ENCODE data around the gene TMEM114. TPM values are rescaled to one million over a fixed set of nuclear protein-coding genes. Genes with fewer than 3 reads are reported as not detected.

TMEM114 gene
- total RNA-seq, 2 donors from 2014 or later: not detected

DNA sequence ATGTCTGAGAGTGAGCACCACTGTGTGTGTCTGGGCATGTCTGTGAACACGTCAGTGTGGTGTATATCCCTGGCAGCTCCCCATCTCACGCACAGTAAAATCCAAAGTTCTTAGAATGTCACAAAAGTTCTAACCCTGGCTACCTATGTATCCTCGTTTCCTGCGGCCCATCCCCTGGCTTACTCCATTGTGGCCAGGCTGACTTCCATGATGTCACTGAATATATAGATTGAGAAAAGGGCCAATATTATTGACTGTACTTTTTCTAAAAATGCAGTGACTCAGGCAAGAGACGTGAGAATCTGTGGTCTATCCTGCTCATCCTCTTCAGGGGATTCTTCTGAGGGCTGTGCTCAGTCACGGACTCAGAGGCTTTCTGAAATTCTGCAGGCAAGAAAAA lies 30.2 kb upstream of the TMEM114 start:
- Histone ChIP-seq H3K9me3 (no peaks in the 10 kb centered on the region), H3K4me1 (peaks cover 0 to 11% of the 10 kb centered on the region in 2 donors), H3K36me3 (peaks cover 3% of the 10 kb centered on the region), H3K27ac (no peak overlapping the region), H3K27me3 (no peaks in the 10 kb centered on the region), H3K4me3 (no peak overlapping the region)
- DNase-seq (ENCODE audit: low spot score): no peak
- TF ChIP-seq, protein P1, sequence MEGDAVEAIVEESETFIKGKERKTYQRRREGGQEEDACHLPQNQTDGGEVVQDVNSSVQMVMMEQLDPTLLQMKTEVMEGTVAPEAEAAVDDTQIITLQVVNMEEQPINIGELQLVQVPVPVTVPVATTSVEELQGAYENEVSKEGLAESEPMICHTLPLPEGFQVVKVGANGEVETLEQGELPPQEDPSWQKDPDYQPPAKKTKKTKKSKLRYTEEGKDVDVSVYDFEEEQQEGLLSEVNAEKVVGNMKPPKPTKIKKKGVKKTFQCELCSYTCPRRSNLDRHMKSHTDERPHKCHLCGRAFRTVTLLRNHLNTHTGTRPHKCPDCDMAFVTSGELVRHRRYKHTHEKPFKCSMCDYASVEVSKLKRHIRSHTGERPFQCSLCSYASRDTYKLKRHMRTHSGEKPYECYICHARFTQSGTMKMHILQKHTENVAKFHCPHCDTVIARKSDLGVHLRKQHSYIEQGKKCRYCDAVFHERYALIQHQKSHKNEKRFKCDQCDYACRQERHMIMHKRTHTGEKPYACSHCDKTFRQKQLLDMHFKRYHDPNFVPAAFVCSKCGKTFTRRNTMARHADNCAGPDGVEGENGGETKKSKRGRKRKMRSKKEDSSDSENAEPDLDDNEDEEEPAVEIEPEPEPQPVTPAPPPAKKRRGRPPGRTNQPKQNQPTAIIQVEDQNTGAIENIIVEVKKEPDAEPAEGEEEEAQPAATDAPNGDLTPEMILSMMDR (IDR thresholded peaks at IDR 0.05): no peak

DNA sequence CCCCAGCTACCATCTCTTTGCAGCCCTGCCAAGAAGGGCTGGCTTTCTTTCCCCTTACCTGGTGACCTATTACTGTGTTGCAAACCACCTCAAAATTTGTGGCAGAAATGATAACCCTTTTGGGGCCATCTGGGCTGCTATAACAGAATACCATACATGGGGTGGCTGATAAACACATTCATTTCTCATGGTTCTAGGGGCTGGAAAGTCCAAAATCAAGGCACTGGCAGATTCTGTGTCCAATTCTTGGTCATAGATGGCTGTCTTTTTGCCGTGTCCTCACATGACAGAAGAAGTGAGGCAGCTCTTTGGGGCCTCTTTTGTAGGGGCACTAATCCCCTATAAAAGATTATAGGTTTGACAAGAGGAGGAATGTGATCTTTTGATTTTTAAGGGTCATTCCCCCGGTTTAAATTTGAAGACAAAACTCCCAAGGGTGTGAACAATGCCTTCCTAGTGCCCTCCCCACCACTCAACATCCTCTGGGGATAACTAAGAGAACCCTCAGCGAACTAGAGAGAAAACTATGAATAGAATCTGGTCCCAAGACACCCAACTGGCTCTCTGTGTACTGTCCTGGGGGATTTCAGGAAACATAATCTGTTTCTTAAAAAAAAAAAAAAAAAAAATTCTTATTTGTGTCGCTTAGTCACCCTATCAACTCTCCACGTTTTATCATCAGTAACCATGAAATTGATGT lies 29.5 kb upstream of the TMEM114 start:
- no peaks in the 10 kb centered on the region for H3K27me3 ChIP-seq
- DNase-seq (ENCODE audit: low spot score): no peak
- TF ChIP-seq, protein P1 (IDR thresholded peaks at IDR 0.05): no peak
- H3K36me3 ChIP-seq: no peaks in the 10 kb centered on the region
- no peak overlapping the region for H3K4me3 ChIP-seq
- no peak overlapping the region for H3K27ac ChIP-seq
- no peaks in the 10 kb centered on the region for H3K9me3 ChIP-seq
- peaks cover 0 to 11% of the 10 kb centered on the region in 2 donors for H3K4me1 ChIP-seq

- no peak for DNase-seq (ENCODE audit: low spot score)
- Histone ChIP-seq H3K4me3 (no peak overlapping the region), H3K27me3 (no peaks in the 10 kb centered on the region), H3K4me1 (no peaks in the 10 kb centered on the region), H3K27ac (no peak overlapping the region), H3K36me3 (no peaks in the 10 kb centered on the region), H3K9me3 (no peaks in the 10 kb centered on the region)
- TF ChIP-seq, protein P1 (IDR thresholded peaks at IDR 0.05): no peak
Measured at GRCh38 chr16:8614435-8615029, 24.2 kb upstream of the TMEM114 start.

DNA sequence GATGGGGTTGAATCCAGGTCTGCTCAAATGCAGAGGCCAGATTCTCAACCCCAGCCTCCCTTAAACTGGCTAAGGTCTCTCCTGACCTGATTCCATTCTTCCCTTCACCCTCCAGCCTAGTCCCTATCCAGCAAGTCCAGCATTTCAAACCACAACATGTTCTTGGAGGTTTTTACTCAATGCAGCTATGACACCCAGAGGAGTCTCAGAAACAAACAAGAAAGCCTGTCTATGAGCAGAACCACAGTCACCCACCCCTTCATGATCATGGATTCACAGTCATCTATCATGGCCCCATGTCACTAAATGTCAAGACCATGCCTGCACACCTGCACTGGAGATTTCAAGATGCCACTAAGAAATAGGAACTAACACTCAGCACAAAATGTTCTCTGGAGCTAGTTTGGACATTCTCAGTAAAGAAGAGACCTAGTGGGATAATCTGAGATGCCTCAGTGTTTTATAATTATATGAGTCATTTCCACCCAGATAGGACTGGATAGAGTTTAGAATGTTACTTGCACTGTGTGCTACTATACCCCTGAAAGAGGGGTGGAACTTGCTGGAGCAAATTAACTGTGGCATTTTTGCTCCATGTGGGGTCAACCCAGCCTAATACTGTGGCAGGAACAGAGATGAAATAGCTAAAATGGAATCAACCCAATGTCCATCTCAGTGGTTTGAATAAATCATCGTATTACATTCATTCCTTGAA lies 21.7 kb upstream of the TMEM114 start:
- no peak for DNase-seq (ENCODE audit: low spot score)
- TF ChIP-seq, protein P1 (IDR thresholded peaks at IDR 0.05): no peak
- no peaks in the 10 kb centered on the region for H3K36me3 ChIP-seq
- no peaks in the 10 kb centered on the region for H3K9me3 ChIP-seq
- no peak overlapping the region for H3K27ac ChIP-seq
- no peaks in the 10 kb centered on the region for H3K27me3 ChIP-seq
- no peak overlapping the region for H3K4me3 ChIP-seq
- H3K4me1 ChIP-seq: no peaks in the 10 kb centered on the region

- H3K27me3 ChIP-seq: no peaks in the 10 kb centered on the region
Measured at GRCh38 chr16:8611122-8611521, 20.8 kb upstream of the TMEM114 start.

More at GRCh38 chr16:8611122-8611521, 20.8 kb upstream of the TMEM114 start:
- no peaks in the 10 kb centered on the region for H3K9me3 ChIP-seq
- H3K36me3 ChIP-seq: no peaks in the 10 kb centered on the region
- TF ChIP-seq, protein P1 (IDR thresholded peaks at IDR 0.05): no peak
- no peak for DNase-seq (ENCODE audit: low spot score)
- no peak overlapping the region for H3K27ac ChIP-seq
- H3K4me1 ChIP-seq: no peaks in the 10 kb centered on the region
- H3K4me3 ChIP-seq: no peak overlapping the region
